H1 (cell line): ENCODE data around the gene LAPTM4A. TPM values are rescaled to one million over a fixed set of nuclear protein-coding genes. Genes with fewer than 3 reads are reported as not detected.

Source experiments
- ASH2L ChIP-seq: fragments of 200-600, 300-600 bp; sonication (generic); IDR thresholded peaks from one replicate; pipeline ENCODE4 v1.7.1; 2017; ENCODE audit warnings: low read length
- CEBPB ChIP-seq: IDR thresholded peaks from 2 replicates; pipeline ENCODE4 v1.6.1; 2012; ENCODE audit warnings: low read depth, low read length
- PHF8 ChIP-seq: fragments of 200-600 bp; sonication (generic); conservative IDR thresholded peaks from 2 replicates; pipeline ENCODE4 v1.7.1; 2012; ENCODE audit warnings: low read depth, mild to moderate bottlenecking, inconsistent platforms, low read length, moderate library complexity
- POU5F1 ChIP-seq: IDR thresholded peaks from 2 replicates; pipeline ENCODE4 v1.6.1; 2011; ENCODE audit warnings: low read depth, mild to moderate bottlenecking, low read length, moderate library complexity
- RBBP5 ChIP-seq: IDR thresholded peaks from 2 replicates; pipeline ENCODE4 v1.7.1; 2012; ENCODE audit warnings: low read depth, mild to moderate bottlenecking, inconsistent platforms, low read length, moderate library complexity, borderline replicate concordance
- SAP30 ChIP-seq: fragments of 300-600 bp; sonication (generic); IDR thresholded peaks from 2 replicates; pipeline ENCODE4 v1.7.1; 2012; ENCODE audit warnings: low read length, moderate library complexity, mild to moderate bottlenecking, inconsistent platforms; ENCODE audit not compliant: insufficient read depth, insufficient replicate concordance
- SUZ12 ChIP-seq: fragments of 200-600 bp; sonication (generic); IDR thresholded peaks from 2 replicates; pipeline ENCODE4 v1.6.1; 2012; ENCODE audit warnings: mild to moderate bottlenecking, inconsistent platforms, low read length, moderate library complexity, mixed read lengths
- TBP ChIP-seq: IDR thresholded peaks from 2 replicates; pipeline ENCODE4 v1.6.1; 2011; ENCODE audit warnings: low read depth, low read length, improper control_type of control experiment
- polyA plus RNA-seq, 7 experiments: library from polyadenylated mRNA; depleted of rRNA in 3 of 7; stranded (reverse) in 5 of 7; unstranded in 2 of 7; fragments of >200 nt in 5 of 7; fragments of 200-250 nt in 2 of 7; gene quantifications; 1 replicate in 5 of 7; 2 replicates in 1 of 7; 4 replicates in 1 of 7; pipeline versions ENCODE4 v1.2.1 to v1.2.3, GENCODE V29; 2011 to 2013; ENCODE audit warnings: missing spikeins in 2 of 7, mixed read lengths in 2 of 7
- total RNA-seq: library from RNA; stranded (reverse); fragmentation: NEBNext Ultra II Directional; extraction: Animal tissue kit (Norgen Biotek cat#: 25700); gene quantifications from 2 replicates; pipeline ENCODE4 v1.2.1, GENCODE V29; 2021
- TF ChIP-seq, protein P1 (sequence below), 3 experiments: IDR thresholded peaks; 1 replicate in 2 of 3; 2 replicates in 1 of 3; pipeline versions ENCODE4 v1.5.1 to v1.6.1; 2011; ENCODE audit warnings: low read length in 3 of 3, mild to moderate bottlenecking in 3 of 3, inconsistent platforms in 2 of 3, low read depth in 1 of 3, moderate library complexity in 1 of 3; ENCODE audit not compliant: insufficient read depth in 1 of 3; ENCODE audit errors: control extremely low read depth in 1 of 3
- TF ChIP-seq, protein P2 (sequence below): IDR thresholded peaks from 2 replicates; pipeline ENCODE4 v1.6.1; 2012; ENCODE audit warnings: inconsistent platforms
- TF ChIP-seq, protein P3 (sequence below): IDR thresholded peaks from 2 replicates; pipeline ENCODE4 v1.6.1; 2012; ENCODE audit warnings: inconsistent platforms

The LAPTM4A gene
- total and polyA plus RNA-seq, 2 of the 8 experiments (the other 6 are each of a cell fraction or from before 2014, with no cell fraction given), result 193 to 419 TPM

DNA sequence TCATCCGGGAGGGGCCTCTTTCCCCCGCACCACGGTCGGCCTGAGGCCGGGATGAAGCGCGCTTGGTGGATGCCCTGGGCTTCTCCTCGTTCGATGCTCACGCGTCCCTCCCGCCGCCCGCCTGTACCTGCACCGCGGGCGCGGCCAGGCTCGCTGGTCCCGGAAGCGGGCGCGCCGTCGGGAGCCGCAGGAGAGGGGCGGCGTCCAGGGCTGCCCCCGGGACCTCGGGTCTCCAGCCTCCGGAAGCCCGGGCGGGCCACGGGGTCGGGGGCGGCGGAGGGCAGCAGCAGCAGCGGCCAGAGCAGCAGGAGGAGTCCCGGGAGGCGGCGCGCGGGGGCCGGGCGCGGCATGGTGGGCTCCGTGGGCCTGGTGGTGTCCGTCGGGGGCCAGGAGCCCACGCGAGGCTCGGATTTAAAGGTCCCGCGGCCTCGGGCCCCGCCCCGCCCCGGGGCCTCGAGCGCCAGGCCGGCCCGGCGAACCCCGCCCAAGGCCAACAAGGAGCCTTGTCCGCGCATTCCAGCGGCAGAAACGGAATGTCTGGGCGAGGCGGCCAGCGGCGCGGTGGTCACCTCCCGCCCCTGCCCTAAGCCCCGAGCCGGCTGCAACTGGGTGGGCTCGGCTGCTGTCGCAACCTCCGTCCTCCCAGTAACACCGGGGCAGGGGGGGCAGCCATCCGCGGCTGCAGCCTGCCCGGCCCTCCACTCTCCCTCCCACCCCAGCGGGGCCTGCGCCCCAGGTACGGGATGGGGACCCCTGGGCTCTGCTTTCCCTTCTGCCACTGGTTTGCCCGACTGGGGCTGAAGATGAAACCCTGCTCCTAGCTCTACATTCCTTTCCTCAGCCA lies 38.9 kb downstream of the LAPTM4A start, which contains the start of gene MATN3 (continued):
- TF ChIP-seq, protein P1, sequence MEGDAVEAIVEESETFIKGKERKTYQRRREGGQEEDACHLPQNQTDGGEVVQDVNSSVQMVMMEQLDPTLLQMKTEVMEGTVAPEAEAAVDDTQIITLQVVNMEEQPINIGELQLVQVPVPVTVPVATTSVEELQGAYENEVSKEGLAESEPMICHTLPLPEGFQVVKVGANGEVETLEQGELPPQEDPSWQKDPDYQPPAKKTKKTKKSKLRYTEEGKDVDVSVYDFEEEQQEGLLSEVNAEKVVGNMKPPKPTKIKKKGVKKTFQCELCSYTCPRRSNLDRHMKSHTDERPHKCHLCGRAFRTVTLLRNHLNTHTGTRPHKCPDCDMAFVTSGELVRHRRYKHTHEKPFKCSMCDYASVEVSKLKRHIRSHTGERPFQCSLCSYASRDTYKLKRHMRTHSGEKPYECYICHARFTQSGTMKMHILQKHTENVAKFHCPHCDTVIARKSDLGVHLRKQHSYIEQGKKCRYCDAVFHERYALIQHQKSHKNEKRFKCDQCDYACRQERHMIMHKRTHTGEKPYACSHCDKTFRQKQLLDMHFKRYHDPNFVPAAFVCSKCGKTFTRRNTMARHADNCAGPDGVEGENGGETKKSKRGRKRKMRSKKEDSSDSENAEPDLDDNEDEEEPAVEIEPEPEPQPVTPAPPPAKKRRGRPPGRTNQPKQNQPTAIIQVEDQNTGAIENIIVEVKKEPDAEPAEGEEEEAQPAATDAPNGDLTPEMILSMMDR (IDR thresholded peaks at IDR 0.05; ENCODE audit: control extremely low read depth in 1 of 3, insufficient read depth in 1 of 3, low read depth in 1 of 3, low read length in 3 of 3), result no peak
- TF ChIP-seq PHF8 (peak; percentile 59; the same call in 1 of the 2 replicates), ASH2L (peak; percentile 60), RBBP5 (peak; percentile 49; the same call in 1 of the 2 replicates), TBP (peak; percentile 30; the same call in 1 of the 2 replicates), SUZ12 (peak; percentile 36), POU5F1 (no peak), SAP30 (no peak), CEBPB (peak; percentile 73; the same call in 1 of the 2 replicates)
- TF ChIP-seq, protein P2, sequence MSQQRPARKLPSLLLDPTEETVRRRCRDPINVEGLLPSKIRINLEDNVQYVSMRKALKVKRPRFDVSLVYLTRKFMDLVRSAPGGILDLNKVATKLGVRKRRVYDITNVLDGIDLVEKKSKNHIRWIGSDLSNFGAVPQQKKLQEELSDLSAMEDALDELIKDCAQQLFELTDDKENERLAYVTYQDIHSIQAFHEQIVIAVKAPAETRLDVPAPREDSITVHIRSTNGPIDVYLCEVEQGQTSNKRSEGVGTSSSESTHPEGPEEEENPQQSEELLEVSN, result peak; percentile 42; the same call in 1 of the 2 replicates
- TF ChIP-seq, protein P3, sequence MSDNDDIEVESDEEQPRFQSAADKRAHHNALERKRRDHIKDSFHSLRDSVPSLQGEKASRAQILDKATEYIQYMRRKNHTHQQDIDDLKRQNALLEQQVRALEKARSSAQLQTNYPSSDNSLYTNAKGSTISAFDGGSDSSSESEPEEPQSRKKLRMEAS, result peak; percentile 30; the same call in 1 of the 2 replicates
